ENCODE results near the gene MFAP2. TPM values are rescaled to one million over a fixed set of nuclear protein-coding genes. Genes with fewer than 3 reads are reported as not detected.
"Not testable (repeated sequence)": the region's sequence is repeated elsewhere in the genome, so short reads cannot be mapped to it uniquely, and the experiment has no call there.

Gene MFAP2
- polyA plus RNA-seq, 4 donors = 170 to 278 (median 216) TPM

DNA sequence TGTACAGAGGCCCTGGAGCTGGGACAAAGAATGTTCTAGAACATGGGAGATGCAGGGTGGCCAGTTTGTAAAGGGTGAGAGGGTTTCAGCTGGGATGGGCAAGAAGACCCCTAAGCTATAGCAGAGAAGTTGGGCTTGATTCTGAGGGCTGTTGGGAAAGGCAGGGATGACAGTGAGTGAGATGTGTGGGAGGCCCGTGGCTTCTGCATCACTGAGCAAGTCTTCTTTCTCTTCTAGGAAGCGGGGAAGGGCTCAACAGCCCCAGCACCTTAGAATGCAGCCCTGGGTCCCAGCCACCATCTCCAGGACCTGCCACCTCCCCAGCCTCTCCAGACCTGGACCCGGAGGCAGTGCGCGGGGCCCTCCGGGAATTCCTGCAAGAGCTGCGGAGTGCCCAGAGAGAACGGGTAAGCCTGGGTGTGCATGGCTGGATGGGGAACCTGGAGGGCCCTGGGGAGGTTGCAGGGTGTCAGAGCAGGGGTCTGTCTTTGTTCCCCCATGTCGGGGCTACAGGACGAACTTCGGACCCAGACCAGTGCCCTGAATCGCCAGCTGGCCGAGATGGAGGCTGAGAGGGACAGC is 14.8 kb downstream of the MFAP2 start:
- no peak for DNase-seq (ENCODE audit: low read depth in 4 of 4, low spot score in 3 of 4)

DNA sequence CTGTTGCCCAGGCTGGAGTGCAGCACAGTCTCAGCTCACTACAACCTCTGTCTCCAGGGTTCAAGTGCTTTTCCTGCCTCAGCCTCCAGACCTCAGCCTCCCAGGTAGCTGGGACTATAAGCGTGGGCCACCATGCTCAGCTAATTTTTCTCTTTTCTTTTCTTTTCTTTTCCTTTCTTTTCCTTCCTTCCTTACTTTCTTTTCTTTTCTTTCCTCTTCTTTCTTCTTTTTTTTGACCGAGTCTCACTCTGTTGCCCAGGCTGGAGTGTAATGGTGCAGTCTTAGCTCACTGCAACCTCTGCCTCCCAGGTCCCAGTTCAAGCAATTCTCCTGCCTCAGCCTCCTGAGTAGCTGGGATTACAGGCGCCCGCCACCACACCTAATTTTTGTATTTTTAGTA is 16.3 kb downstream of the MFAP2 start:
- DNase-seq (ENCODE audit: low read depth in 4 of 4, low spot score in 3 of 4) = not testable (repeated sequence)

DNA sequence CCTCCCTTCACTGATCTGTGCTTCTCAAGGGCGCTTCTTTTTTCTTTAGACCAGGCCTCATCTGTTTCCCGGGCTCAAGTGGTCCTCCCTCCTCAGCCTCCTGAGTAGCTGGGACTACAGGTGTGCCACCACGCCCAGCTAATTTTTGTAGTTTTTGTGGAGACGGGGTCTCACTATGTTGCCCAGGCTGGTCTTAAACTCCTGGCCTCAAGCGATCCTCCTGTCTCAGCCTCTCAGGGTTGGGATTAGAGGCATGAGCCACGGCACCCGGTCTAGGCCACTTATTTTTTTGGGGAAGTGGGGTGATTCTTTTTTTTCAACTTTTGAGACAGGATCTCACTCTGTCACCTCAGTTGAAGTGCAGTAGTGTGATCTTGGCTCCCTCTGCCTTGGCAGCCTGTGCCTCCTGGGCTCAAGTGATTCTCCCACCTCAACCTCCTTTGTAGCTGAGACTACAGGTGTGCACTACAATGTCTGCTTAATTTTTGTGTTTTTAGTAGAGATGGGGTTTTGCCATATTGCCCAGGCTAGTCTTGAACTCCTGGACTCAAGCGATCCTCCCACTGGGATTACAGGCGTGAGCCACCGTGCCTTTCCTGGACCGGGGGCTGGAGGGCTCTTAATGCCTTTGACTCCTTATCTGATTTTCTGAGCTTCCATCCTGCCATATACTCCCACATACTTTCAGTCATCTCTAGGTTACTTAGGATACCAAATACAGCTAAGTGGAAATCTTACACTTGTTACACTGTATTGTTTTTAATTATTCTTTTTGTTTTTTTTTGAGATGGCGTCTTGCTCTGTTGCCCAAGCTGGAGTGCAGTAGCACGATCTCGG is 18.9 kb downstream of the MFAP2 start:
- no peak for DNase-seq (ENCODE audit: low read depth in 4 of 4, low spot score in 3 of 4)

DNA sequence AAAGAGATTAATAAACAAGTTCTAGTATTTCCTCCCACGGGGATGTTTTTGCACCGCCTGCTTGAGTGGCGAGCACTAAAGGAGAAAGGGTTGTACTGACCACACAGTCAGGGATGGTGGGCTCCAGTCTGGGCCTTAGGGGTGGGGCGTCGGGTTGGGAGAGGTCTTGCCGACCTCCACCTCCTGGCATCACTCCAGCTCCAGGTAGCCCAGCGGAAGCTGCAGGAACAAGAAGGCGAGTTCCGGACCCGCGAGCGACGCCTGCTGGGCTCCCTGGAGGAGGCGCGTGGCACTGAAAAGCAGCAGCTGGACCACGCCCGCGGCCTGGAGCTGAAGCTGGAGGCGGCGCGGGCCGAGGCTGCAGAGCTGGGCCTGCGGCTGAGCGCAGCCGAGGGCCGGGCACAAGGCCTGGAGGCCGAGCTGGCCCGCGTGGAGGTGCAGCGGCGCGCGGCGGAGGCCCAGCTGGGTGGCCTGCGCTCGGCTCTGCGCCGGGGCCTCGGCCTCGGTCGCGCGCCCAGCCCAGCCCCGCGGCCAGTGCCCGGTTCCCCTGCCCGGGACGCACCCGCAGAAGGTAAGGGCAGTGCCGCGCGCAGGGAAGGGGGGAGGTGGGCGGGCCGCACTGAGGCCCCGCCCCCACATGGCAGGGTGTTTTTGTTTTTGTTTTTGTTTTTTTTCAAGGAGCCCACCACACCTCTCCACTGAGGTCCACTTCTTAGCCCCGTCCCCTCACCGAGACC is 19.7 kb downstream of the MFAP2 start:
- DNase-seq (ENCODE audit: low read depth in 4 of 4, low spot score in 3 of 4) = peak in 2 of 4 donors; percentile 58 to 68

DNA sequence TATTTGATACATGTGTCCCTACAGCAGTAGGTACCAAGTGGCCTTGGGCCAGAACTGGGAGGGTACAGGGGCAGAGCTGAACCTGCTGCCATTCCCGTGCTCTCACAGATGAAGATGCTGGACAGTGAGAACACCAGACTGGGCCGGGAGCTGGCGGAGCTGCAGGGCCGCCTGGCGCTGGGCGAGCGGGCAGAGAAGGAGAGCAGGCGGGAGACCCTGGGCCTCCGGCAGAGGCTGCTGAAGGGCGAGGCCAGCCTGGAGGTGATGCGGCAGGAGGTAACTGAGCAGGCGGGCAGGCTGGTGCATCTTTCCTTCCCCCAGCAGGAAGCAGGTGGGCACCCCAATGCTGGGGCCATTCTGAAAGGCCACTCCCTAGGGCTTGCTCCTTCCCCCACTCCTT is 21.9 kb downstream of the MFAP2 start:
- no peak for DNase-seq (ENCODE audit: low read depth in 4 of 4, low spot score in 3 of 4)

DNA sequence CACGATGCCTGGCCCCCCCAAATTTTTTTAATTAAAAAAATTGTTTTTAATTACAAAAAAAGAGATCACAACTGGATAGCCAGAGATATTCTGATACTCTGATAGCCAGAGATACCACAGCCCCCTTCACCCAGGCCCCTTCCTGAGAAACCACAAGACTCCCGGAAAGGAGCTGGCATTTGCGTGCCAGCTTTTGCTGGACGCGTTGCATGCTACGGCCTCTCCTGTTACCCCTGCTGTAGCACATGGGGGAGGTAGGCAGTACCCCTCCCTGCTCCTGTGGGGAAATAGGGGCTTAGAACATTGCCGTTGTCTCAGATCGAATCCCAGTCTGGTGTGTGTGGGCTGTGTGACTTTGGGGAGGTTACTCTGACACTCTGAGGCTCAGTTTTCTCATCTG is 22.7 kb downstream of the MFAP2 start:
- no peak for DNase-seq (ENCODE audit: low read depth in 4 of 4, low spot score in 3 of 4)

DNA sequence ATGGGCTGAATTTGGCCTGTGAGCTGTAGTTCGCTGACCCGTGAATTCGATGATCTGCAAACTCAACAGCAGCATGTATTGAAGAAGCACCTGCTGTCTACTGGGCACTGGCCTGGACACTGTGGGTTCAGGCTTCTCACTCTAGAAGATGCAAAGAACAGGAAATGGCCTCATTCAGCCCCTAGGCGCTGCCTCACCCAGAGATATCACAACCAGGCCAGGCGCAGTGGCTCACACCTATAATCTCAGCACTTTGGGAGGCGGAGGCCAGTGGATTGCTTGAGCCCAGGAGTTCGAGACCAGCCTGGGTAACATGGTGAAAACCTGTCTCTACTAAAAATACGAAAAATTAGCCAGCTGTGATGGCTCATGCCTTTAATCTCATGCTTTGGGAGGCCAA is 23.6 kb downstream of the MFAP2 start:
- no peak for DNase-seq (ENCODE audit: low read depth in 4 of 4, low spot score in 3 of 4)

DNA sequence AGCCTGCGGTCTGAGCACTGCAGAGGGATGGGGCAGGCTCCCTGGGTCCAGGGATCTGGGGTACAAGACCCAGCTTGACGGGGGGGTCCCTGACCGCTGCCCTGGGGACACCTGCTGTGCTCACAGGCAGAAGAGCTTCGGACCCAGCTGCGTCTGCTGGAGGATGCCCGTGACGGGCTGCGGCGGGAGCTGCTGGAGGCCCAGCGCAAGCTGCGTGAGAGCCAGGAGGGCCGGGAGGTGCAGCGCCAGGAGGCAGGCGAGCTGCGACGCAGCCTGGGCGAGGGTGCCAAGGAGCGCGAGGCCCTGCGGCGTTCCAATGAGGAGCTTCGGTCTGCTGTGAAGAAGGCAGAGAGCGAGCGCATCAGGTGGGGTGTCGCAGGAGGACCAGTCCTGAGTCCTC is 25.2 kb downstream of the MFAP2 start:
- DNase-seq (ENCODE audit: low read depth in 4 of 4, low spot score in 3 of 4) = no peak

DNA sequence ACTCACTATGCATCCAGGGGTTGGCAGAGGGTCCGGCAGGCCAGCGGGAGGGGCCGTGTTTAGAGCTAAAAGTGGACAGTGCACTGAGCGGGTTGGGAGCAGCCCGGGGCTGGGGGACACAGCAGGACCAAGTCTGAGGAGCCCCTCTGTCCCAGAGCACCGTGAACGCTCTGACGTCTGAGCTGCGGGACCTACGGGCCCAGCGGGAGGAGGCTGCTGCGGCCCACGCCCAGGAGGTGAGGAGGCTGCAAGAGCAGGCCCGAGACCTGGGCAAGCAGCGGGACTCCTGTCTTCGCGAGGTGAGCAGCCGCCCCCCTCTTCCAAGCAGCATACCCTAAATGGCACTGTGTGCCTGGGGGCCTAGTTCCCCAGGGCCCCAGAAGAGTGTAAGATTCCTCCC is 25.8 kb downstream of the MFAP2 start:
- no peak for DNase-seq (ENCODE audit: low read depth in 4 of 4, low spot score in 3 of 4)

DNA sequence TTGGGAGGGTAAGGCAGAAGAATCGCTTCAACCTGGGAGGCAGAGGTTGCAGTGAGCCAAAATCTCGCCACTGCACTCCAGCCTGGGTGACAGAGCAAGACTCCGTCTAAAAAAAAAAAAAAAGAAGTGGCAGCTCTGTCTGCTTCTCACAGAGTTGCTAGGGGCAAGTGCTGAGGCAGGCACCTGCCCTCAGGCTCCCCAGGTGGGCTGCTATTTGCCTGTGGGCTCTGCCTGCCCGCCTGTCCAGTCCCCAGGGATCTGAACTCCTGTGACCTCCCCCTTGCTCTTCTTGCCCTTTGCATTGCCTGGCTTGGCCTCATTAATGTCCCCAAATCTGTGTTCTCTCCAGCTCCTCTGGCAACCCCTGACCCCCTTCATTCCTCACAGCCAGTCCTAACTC is 28.0 kb downstream of the MFAP2 start:
- not testable (repeated sequence) for DNase-seq (ENCODE audit: low read depth in 4 of 4, low spot score in 3 of 4)

DNA sequence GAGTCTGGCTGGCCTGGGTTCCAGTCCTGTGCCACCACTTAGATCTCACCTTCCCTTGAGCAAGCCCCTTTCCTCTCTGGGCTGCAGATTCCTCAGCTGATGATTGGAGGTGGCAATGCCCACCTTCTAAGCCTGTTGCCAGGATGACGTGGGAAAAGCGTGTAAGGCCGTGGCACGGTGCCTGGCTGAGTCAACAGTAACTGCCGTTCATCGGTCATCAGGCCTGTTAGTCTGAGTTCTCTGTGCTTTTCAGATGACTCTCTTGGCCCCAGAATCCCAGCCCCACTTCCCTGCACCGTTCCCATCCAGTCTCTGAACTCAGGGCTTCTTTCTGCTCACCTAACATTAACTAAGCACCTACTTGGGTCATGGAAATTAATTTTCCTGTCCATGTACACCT is 31.4 kb downstream of the MFAP2 start:
- not testable (repeated sequence) for DNase-seq (ENCODE audit: low read depth in 4 of 4, low spot score in 3 of 4)

DNA sequence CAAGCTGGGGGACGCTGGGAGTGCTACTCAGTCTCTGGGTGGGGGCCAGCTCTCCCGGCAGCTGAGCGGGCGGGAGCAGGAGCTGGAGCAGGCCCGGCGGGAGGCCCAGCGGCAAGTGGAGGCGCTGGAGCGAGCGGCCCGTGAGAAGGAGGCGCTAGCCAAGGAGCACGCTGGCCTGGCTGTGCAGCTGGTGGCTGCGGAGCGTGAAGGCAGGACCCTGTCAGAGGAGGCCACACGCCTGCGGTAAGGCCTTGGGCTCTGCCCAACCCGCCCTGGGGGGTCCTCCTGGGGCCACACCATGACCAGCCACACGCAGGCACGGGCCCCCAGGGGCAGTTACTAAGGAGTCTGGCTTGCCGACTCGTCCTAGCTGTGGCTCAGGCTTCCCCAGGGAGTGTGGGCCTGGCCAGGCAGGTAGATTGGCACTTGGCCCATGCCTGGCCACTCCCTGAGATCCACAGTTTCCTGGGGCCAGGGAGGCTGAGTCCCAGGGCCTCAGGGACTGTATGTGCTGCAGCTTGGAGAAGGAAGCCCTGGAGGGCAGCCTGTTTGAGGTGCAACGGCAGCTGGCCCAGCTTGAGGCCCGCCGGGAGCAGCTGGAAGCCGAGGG is 32.0 kb downstream of the MFAP2 start:
- DNase-seq (ENCODE audit: low read depth in 4 of 4, low spot score in 3 of 4) = not testable (repeated sequence)

DNA sequence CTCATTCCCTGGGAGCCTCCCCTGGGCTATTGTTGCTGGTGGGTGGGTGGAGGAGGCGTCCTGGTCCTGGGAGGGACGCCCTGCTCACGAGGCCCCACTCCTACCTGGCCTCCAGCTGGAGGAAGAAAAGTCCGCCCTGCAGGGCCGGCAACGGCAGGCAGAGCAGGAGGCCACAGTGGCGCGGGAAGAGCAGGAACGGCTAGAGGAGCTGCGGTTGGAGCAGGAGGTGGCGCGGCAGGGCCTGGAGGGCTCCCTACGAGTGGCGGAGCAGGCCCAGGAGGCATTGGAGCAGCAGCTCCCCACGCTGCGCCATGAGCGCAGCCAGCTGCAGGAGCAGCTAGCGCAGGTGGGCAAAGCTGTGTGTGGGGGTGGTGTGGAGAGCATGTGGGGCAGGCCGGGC is 33.8 kb downstream of the MFAP2 start:
- no peak for DNase-seq (ENCODE audit: low read depth in 4 of 4, low spot score in 3 of 4)

DNA sequence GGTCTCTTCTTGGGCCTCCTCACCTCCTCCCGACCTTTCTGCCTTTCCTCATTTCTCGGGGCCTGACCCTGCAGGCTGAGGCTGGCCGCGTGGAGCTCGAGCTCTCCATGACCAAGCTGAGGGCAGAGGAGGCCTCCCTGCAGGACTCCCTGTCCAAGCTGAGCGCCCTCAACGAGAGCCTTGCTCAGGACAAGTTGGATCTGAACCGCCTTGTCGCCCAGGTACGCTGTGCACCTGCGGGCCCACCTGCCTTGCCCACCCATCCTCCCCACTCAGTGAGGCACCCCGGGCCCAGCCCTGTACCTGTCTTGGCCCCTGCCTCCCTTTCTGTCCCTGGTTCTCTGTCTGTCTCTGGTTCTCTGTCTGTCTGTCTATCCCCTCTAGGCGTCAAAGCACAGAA is 34.2 kb downstream of the MFAP2 start:
- DNase-seq (ENCODE audit: low read depth in 4 of 4, low spot score in 3 of 4) = not testable (repeated sequence)

DNA sequence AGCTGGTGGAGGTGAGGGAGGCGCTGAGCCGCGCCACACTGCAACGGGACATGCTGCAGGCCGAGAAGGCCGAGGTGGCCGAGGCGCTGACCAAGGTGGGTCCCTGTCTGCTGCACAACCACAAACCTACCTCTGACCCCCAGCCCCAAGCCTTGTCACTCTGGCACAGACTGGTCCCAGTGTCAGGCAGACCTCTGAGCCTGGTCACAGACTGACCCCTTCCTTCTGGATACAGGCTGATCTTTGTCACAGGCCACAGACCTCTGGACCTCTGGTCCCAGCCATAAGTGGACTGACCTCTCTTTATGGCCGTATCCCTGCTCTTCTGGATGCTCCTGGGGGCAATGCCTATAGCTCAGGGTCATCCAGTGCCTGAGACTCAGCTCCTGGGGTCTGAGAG is 34.9 kb downstream of the MFAP2 start:
- not testable (repeated sequence) for DNase-seq (ENCODE audit: low read depth in 4 of 4, low spot score in 3 of 4)

DNA sequence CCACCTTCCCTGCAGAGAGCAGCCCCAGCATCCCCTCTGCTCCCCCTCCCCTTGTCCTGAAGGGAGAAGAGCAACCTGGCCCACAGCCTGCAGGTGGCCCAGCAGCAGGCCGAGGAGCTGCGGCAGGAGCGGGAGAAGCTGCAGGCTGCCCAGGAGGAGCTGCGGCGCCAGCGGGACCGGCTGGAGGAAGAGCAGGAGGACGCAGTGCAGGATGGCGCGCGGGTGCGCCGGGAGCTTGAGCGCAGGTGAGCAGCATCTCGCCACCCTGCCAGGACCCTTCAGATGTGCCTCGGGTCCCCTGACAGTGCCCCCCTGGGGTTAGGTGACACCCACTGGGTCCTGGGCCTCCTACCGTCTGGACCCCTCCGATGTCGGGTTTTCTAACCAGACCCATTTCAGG is 36.4 kb downstream of the MFAP2 start:
- DNase-seq (ENCODE audit: low read depth in 4 of 4, low spot score in 3 of 4) = no peak

DNA sequence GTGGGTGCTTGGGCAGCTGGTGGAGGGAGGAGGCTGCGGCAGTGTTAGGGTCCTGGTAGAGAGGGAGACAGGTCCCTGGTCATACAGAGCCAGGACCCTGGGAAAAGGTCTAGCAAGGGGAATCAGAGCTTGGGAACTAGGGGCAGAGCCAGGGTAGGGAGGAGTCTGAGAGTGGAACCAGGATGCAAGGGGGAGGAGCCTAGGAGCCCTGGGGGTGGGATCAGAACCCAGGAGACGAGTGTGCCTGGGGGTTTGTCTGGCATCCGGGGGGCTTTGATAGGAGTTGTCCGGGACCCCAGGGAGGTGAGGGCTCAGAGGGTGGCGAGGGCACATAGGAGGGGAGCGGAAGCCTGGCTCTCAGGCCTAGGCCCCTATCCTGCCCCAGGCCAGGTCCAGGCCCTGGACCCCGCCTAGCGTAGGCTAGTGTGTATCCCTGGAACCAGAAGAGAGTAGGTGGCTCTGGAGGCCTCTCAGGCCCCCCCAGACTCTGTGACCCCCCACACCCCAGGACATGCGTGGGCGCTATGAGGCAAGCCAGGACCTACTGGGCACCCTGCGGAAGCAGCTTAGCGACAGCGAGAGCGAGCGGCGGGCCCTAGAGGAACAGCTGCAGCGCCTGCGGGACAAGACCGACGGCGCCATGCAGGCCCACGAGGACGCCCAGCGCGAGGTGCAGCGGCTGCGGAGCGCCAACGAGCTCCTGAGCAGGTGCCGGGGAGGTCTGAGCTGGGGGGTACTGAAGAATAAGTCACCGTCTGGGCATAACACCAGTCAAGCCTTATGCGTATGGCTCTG is 40.8 kb downstream of the MFAP2 start:
- not testable (repeated sequence) for DNase-seq (ENCODE audit: low read depth in 4 of 4, low spot score in 3 of 4)

DNA sequence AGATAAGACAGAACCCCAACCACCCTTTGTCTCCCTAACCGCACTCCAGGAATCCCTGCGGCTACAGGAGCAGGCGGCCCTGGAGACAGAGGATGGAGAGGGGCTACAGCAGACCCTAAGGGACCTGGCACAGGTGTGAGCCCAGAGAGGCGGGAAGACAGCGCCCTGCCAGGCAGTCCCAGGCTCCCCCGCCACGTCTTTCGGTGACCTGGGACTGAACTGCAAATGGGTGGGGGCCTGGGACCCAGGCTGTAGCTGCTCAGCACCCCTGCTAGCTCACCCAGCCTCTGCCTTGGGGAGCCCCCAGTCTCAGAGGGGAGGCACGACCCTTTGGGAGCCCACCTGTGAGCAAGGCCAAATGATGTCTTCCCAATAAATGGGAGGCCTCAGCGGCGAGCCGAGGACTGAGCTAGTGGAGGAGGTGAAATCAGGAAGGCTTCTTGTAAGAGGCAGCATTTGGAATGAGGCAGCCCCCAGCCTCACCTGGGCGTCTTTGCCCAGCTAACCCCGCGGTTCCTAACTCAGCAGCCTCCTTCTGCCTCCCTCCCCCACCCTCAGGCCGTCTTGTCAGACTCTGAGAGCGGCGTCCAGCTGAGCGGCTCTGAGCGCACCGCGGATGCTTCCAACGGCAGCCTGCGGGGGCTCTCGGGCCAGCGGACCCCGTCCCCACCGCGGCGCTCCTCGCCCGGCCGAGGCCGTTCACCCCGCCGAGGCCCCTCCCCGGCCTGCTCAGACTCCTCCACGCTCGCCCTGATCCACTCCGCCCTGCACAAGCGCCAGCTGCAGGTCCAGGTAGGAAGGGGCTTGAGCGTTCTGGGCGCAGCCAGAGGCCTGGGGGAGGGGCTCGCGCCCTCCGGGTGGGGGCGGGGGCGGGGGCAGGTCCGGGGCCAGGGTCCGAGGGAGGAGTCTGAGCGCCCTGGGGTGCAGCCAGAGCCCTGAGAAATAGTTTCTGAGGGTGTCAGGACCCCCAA is 41.8 kb downstream of the MFAP2 start:
- DNase-seq (ENCODE audit: low read depth in 4 of 4, low spot score in 3 of 4) = no peak

DNA sequence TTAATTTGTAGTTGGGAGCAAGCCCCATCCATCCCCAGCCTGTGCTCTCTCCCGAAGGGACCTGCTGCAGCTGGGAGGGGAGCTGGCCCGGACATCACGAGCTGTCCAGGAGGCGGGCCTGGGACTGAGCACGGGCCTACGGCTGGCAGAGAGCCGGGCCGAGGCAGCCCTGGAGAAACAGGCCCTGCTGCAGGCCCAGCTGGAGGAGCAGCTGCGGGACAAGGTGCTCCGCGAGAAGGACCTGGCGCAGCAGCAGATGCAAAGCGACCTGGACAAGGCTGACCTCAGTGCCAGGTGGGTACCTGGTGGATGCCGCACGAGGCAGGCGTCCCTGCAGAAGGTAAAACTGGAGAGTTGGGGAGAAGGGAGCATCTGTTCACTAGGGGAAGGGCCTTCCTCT is 43.8 kb downstream of the MFAP2 start:
- DNase-seq (ENCODE audit: low read depth in 4 of 4, low spot score in 3 of 4) = not testable (repeated sequence)
